ENCODE data around the gene EML6. TPM values are rescaled to one million over a fixed set of nuclear protein-coding genes. Genes with fewer than 3 reads are reported as not detected.

The EML6 gene
- total RNA-seq, 4 donors from 2014 or later, result 0.62 to 1.5 (median 1.1) TPM

DNA sequence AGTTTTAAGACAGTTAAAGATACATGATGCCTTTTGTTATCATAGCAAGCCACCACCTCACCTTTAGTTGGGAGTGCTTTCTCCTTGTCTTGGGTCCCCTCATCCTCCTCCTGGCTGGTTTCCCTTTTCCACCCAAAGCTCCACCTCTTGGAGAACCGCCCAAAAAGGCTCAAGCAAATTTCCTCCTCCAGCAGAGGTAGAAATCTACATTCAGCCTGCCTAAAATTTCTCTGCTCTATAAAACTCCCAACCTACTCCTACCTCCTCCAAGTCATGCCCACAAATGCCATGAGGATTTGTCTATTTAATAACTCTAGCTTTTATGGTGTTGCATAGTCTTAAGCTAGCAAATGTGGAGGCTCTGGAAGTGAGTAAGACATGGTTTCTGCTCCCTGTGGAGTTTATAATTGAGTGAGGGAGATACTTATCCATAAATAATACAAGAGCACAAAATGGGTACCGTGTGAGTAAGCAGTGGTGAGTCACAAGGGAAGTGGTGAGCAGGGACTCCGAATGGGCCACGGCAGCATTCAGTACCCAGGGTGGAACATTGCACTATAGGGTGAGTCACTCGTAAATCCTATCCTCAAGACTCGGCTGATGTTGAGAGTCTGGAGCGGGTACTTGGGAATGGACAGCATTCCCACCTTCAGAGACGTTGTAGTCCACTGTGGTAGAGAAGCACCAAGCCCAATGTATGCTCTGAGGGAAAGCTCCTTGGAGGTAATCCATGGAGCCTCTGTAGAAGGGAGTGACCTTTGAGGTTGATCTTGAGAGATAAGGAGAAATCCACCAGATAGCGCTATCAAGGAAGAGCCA is 180.5 kb downstream of the EML6 start:
- Histone ChIP-seq H3K27me3 (no peaks in the 10 kb centered on the region), H3K4me3 (no peak overlapping the region), H3K4me1 (no peaks in the 10 kb centered on the region), H3K9me3 (no peaks in the 10 kb centered on the region), H3K27ac (no peak overlapping the region), H3K36me3 (no peaks in the 10 kb centered on the region)
- peak; percentile 39 for ATAC-seq
- TF ChIP-seq POLR2AphosphoS5 (IDR thresholded peaks at IDR 0.05), result no peak
- TF ChIP-seq POLR2A (IDR thresholded peaks at IDR 0.05), result no peak
- TF ChIP-seq, protein P1, sequence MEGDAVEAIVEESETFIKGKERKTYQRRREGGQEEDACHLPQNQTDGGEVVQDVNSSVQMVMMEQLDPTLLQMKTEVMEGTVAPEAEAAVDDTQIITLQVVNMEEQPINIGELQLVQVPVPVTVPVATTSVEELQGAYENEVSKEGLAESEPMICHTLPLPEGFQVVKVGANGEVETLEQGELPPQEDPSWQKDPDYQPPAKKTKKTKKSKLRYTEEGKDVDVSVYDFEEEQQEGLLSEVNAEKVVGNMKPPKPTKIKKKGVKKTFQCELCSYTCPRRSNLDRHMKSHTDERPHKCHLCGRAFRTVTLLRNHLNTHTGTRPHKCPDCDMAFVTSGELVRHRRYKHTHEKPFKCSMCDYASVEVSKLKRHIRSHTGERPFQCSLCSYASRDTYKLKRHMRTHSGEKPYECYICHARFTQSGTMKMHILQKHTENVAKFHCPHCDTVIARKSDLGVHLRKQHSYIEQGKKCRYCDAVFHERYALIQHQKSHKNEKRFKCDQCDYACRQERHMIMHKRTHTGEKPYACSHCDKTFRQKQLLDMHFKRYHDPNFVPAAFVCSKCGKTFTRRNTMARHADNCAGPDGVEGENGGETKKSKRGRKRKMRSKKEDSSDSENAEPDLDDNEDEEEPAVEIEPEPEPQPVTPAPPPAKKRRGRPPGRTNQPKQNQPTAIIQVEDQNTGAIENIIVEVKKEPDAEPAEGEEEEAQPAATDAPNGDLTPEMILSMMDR (IDR thresholded peaks at IDR 0.05), result no peak
- TF ChIP-seq EP300 (IDR thresholded peaks at IDR 0.05), result no peak
- WGBS, 2 donors (ENCODE audit: low coverage in 1 of 2), result 66 to 68% methylated on average over 9 of the region's 9 CpGs

DNA sequence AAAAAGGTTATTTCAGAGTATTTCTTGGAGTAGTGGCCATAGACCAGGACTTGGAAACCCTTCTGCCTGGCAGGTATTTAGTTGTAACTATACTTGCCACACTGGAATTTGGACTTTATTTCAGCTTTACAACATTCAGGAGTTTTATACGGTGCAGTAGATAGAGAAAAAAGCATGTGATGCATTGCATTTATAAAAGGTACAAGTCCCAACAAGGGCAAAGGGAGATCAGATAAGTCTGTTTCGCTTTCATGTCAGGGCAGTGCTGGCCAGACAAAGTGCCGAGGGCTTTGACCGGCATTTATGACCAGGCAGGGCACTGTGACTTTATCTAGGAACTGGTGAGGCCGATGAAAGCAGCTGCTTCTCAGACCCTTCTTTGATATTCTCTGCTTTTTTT is 181.4 kb downstream of the EML6 start:
- no peak for ATAC-seq
- WGBS, 2 donors (ENCODE audit: low coverage in 1 of 2), result 73 to 100% methylated on average over 4 to 5 of the region's 5 CpGs
- no peak overlapping the region for H3K27ac ChIP-seq

DNA sequence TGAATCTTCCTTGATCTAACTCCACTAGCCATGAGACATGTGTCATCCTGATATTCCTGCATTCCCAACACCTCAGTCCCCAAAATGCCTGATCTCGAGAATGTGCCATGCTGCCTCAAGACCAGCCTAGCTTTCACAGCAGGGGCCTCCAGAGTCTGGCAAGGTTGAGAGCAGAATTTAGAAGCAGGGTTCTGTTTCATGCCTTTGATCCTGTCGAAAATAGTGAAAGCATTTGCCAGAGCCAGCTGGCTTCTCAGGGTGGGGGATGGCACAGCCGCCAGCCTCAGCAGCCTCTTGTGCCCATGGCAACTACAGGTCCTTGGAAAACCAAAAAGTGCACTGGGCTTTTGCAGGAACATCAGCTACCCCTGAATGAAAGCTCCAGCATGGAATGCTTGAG is 183.3 kb downstream of the EML6 start:
- no peak for ATAC-seq
- 56 to 83% methylated on average over 1 to 2 of the region's 3 CpGs for WGBS, 2 donors (ENCODE audit: low coverage in 1 of 2)
- H3K4me3 ChIP-seq, result no peak overlapping the region
- H3K9me3 ChIP-seq, result no peaks in the 10 kb centered on the region
- TF ChIP-seq POLR2A (IDR thresholded peaks at IDR 0.05), result no peak
- TF ChIP-seq POLR2AphosphoS5 (IDR thresholded peaks at IDR 0.05), result no peak
- TF ChIP-seq, protein P1 (IDR thresholded peaks at IDR 0.05), result no peak
- no peak for TF ChIP-seq EP300 (IDR thresholded peaks at IDR 0.05)
- no peak overlapping the region for H3K27ac ChIP-seq
- no peaks in the 10 kb centered on the region for H3K4me1 ChIP-seq
- H3K27me3 ChIP-seq, result no peaks in the 10 kb centered on the region
- no peaks in the 10 kb centered on the region for H3K36me3 ChIP-seq

More for the DNA sequence above, 181.4 kb downstream of the EML6 start:
- H3K4me1 ChIP-seq, result no peaks in the 10 kb centered on the region
- H3K27me3 ChIP-seq, result no peaks in the 10 kb centered on the region
- no peaks in the 10 kb centered on the region for H3K9me3 ChIP-seq
- H3K4me3 ChIP-seq, result no peak overlapping the region
- no peaks in the 10 kb centered on the region for H3K36me3 ChIP-seq
- TF ChIP-seq POLR2AphosphoS5 (IDR thresholded peaks at IDR 0.05), result no peak
- TF ChIP-seq EP300 (IDR thresholded peaks at IDR 0.05), result no peak
- TF ChIP-seq POLR2A (IDR thresholded peaks at IDR 0.05), result no peak
- TF ChIP-seq, protein P1 (IDR thresholded peaks at IDR 0.05), result no peak

DNA sequence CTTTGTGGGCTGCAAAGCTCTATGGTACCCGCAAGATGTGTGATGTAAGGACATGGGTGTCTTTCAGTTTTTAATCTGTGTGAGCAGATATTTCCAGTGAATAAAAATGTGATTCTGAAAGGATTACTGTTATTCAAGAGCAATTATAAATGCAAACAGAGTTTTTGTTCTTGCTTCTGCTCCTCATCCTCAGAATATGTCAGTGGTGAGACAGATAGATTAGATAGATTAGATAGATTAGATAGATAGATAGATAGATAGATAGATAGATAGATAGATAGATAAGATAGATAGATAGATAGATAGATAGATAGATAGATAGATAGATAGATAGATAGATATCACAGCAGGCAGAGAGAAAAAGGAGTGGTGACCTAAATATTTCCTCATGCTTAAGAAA is 184.2 kb downstream of the EML6 start:
- H3K36me3 ChIP-seq, result no peaks in the 10 kb centered on the region
- no peaks in the 10 kb centered on the region for H3K9me3 ChIP-seq
- no peak overlapping the region for H3K27ac ChIP-seq
- WGBS, 2 donors (ENCODE audit: low coverage in 1 of 2), result 89 to 100% methylated on average over 1 of the region's 1 CpG
- H3K27me3 ChIP-seq, result no peaks in the 10 kb centered on the region
- ATAC-seq, result no peak
- H3K4me1 ChIP-seq, result no peaks in the 10 kb centered on the region
- no peak for TF ChIP-seq POLR2A (IDR thresholded peaks at IDR 0.05)
- no peak for TF ChIP-seq EP300 (IDR thresholded peaks at IDR 0.05)
- no peak for TF ChIP-seq POLR2AphosphoS5 (IDR thresholded peaks at IDR 0.05)
- TF ChIP-seq, protein P1 (IDR thresholded peaks at IDR 0.05), result no peak
- no peak overlapping the region for H3K4me3 ChIP-seq

DNA sequence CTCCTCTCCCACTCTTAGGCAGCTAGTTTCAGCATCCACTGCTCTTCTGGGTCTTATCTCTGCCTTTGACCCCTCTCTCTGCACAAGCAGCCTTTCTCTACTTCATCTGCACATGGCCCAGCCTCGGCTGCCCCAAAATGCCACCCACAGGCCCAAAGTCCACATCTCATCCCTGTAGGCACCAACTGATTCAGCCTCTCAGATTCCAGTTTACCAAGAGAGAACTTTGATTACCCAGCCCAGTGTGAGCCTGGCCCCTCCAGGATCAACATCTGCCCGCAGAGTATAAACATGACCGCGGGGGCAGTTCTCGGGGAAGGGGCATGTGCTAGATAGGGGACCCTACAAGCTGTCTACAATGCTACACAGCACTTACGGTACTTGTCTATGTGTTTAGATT is 185.1 kb downstream of the EML6 start:
- ATAC-seq, result no peak
- Histone ChIP-seq H3K27me3 (no peaks in the 10 kb centered on the region), H3K4me1 (no peaks in the 10 kb centered on the region), H3K9me3 (no peaks in the 10 kb centered on the region), H3K4me3 (no peak overlapping the region), H3K36me3 (no peaks in the 10 kb centered on the region), H3K27ac (no peak overlapping the region)
- no peak for TF ChIP-seq POLR2A (IDR thresholded peaks at IDR 0.05)
- TF ChIP-seq POLR2AphosphoS5 (IDR thresholded peaks at IDR 0.05), result no peak
- TF ChIP-seq, protein P1 (IDR thresholded peaks at IDR 0.05), result no peak
- no peak for TF ChIP-seq EP300 (IDR thresholded peaks at IDR 0.05)
- 75 to 80% methylated on average over 4 to 6 of the region's 6 CpGs for WGBS, 2 donors (ENCODE audit: low coverage in 1 of 2)

Data from gastroesophageal sphincter (tissue), 4 donors.